ENCODE data around the gene ZNF17.

ZNF17 gene

DNA sequence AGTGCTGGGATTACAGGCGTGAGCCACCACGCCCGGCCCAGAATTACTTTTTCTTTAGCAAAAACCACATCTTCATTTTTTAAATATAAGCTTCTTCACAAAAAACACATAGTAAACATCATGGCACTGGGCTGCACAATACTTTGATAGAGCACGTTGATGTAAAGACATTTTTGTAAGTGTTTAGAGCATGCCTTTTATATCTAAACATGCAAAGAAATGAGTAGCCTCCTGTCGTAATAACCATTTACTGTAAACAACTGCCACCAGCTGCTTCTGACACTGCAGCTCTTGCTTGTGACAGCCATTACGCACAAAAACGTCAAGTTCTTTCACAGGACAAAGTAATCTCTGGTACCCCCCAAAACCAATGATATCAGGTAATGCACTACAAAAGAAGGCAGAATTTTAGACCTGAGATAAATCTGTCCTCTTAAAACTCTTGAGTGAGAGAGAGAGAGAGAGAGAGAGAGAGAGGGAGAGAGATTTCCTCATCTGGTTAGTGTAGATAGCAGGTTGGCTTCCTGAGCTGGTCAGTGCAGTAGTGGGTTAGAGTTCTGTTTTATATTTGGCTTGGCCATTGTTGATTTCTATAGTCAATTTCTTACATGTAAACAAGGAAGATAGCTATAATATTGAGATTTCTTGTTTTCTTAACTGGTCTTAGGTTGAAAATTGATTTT is 28.0 kb upstream of the ZNF17 start:
- no peak for DNase-seq (ENCODE audit: insufficient read length)
- TF ChIP-seq TAF1 (IDR thresholded peaks at IDR 0.05; ENCODE audit: borderline replicate concordance, low read depth, low read length): no peak
- no peak for TF ChIP-seq POLR2A (IDR thresholded peaks at IDR 0.05; ENCODE audit: low read depth, low read length)
- TF ChIP-seq POLR2AphosphoS5 (IDR thresholded peaks at IDR 0.05; ENCODE audit: low read depth, low read length): no peak
- FAIRE-seq: no peak

DNA sequence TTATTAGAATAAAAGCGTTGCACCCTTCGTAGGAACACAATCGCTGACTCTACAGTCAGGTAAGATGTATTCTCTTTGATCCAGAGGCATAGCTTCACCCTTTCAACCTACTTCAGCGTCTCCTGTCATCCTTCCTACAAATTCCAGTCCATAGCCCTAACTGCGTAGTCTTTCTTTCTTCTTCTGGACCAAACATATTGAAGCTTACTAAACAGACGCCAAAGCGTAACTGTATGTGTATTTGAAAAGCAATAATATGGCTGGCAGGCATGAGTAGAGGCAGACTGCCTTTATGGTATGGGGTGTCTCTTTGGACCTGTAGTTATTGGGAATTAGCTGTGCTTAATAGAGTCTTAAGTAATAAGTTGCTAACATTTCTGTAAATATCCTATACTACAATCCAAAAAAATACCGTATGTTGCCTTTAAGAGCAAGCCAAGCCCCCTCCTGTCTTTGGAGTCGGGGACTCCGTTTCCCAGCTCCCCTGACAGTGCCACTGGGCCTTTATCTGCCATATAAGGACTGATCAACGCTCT is 21.7 kb upstream of the ZNF17 start:
- no peak for FAIRE-seq
- DNase-seq (ENCODE audit: insufficient read length): no peak
- TF ChIP-seq POLR2AphosphoS5 (IDR thresholded peaks at IDR 0.05; ENCODE audit: low read depth, low read length): no peak
- TF ChIP-seq POLR2A (IDR thresholded peaks at IDR 0.05; ENCODE audit: low read depth, low read length): no peak
- TF ChIP-seq TAF1 (IDR thresholded peaks at IDR 0.05; ENCODE audit: borderline replicate concordance, low read depth, low read length): no peak

DNA sequence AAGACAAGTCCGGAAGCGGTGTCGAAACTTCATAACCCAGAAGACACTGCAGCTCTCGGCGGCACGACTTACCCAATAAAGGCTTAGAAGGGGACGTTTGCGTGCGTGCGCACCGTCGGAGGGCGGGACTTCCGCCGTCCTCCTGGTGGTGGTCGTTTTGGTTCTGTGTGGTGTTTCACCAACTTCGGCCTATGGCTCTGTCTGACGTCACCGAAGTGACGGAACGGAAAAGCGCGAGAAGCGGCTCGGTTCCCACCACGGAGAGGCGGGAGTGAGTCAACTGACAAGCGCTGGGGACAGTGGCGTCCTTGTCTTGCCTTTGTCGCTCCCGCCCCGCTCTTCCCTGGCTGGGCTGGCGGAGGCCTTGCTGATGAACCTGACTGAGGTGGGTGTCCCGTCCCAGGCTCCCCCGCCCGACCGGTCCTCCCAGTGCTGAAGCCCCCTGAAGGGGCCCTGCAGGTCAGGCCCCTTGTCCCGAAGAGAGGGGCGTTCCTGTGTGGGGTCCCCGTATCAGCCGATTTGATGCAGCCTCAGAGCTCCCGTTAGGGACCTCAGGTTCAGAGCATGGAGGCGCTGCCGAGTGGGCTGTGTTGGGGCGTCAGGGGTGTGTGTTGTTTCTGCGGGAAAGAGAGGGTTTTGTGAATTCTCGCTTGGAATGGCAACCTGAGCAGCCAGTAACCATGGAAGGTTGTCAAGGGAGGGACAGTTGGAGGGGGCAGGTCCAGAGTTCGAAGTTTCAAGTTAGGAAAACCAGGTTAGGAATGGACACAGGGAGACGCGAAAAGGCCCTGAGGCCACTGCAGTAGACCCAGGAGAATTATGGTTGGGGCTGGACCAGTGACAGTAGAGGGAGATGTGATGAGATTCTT is 21.0 kb upstream of the ZNF17 start, which contains the start of gene ZNF548:
Gene ZNF548 (plus strand): TSS at position 125 of the 869 bp plus-strand sequence. CDS start 246 bp downstream, at position 371.
- FAIRE-seq (peak; percentile 99), DNase-seq (ENCODE audit: insufficient read length) (peak; percentile 71)
- TF ChIP-seq POLR2AphosphoS5 (IDR thresholded peaks at IDR 0.05; ENCODE audit: low read depth, low read length): peak; percentile 57; the same call in 1 of the 2 replicates
- peak; percentile 71; the same call in 1 of the 2 replicates for TF ChIP-seq POLR2A (IDR thresholded peaks at IDR 0.05; ENCODE audit: low read depth, low read length)
- TF ChIP-seq TAF1 (IDR thresholded peaks at IDR 0.05; ENCODE audit: borderline replicate concordance, low read depth, low read length): no peak

DNA sequence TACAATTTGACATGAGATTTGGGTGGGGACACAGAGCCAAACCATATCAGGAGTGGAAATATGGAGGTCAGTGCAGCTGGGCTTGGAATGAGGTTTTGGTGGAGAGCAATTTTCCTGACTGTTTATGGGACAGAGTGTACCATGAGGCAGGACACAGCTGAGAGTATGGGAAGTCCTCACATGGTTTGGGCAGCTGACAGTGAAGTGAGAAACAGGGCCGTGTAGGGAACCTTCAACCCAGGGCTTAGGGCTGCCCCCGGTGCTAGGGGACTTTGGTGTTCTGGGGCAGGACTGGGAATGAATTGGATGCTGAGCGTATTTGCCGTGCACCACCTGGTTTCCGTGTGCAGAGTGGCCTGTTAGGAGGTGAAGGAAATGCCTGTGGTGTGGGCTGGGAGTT is 15.3 kb upstream of the ZNF17 start:
- FAIRE-seq: no peak
- TF ChIP-seq POLR2A (IDR thresholded peaks at IDR 0.05; ENCODE audit: low read depth, low read length): no peak

DNA sequence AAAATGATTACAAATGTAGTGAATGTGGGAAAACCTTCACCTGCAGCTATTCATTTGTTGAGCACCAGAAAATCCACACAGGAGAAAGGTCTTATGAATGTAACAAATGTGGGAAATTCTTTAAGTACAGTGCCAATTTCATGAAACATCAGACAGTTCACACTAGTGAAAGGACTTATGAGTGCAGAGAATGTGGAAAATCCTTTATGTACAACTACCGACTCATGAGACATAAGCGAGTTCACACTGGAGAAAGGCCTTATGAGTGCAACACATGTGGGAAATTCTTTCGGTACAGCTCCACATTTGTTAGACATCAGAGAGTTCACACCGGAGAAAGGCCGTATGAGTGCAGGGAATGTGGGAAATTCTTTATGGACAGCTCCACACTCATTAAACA is 12.1 kb upstream of the ZNF17 start:
- no peak for DNase-seq (ENCODE audit: insufficient read length)
- no peak for TF ChIP-seq TAF1 (IDR thresholded peaks at IDR 0.05; ENCODE audit: borderline replicate concordance, low read depth, low read length)
- TF ChIP-seq POLR2A (IDR thresholded peaks at IDR 0.05; ENCODE audit: low read depth, low read length): no peak
- TF ChIP-seq POLR2AphosphoS5 (IDR thresholded peaks at IDR 0.05; ENCODE audit: low read depth, low read length): no peak
- no peak for FAIRE-seq

More for the DNA sequence above, 15.3 kb upstream of the ZNF17 start:
- no peak for DNase-seq (ENCODE audit: insufficient read length)

DNA sequence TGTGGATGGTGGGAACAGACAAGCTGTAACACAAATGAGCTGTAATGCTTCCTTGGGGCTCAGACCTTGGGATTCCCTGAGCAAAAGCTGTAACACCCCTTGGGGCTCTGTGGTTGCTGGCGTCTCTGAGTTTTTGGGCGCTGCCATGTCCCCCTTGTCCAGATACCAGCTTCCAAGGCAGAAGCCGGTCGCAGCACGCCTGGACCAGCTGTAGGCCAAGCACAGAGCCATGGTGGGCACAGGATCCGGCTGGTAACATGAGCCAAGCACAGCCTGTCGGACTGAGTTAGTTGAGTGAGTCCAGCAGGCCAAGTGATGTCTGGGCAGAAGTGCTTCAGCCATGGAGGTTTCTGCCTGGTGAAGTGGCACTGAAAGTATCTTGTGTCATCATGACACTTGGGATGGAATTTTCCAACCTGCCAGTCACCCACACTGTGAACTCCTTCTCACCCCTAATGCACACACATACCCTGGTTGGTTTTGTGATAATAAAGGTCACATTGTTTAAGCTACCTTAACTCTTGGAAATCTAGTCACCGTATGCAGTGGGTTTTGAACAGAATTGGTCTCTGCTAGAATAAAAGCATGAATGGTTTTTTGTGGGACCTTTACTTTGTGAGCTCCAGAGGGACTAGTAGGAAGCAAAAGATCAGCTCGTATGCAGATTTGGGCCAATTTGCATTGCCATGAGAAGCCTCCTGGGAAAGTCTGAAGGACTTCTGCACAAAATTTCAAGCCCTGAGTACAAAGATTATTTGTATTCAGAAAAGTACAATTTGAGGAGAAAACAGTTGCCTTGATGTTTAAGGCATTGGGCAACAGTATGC is 7.0 kb upstream of the ZNF17 start:
- FAIRE-seq (no peak), DNase-seq (ENCODE audit: insufficient read length) (no peak)
- TF ChIP-seq POLR2A (IDR thresholded peaks at IDR 0.05; ENCODE audit: low read depth, low read length): no peak
- no peak for TF ChIP-seq TAF1 (IDR thresholded peaks at IDR 0.05; ENCODE audit: borderline replicate concordance, low read depth, low read length)

DNA sequence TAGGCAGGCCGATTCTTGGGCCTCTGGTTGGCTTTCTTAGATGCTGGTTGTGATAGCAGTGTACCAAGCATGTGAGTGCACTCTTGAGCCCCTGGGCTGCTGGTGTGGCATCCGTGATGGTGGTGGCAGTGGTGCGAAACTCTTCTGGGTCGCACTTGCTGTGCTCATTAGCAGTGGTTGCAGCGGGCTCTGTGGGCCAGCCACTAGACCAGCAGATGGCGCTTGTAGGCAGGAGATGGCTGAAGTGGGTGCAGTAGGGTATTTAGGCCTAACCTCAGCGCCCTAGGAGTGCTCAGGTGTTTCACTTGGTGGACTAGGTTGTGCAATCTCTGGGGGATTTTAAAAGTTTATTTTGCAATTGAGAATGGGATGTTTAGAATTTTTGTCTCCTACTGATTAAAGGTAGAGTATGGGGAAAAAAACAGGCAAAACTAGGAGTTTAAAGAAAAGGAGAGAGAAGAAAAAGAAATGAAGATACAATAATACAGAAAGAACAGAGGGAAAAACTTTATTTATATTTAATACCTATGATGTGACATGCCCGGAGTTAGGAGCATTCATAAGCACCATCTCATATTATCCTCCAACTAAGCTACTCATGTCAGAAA is 4.3 kb upstream of the ZNF17 start:
- no peak for TF ChIP-seq POLR2A (IDR thresholded peaks at IDR 0.05; ENCODE audit: low read depth, low read length)
- no peak for TF ChIP-seq POLR2AphosphoS5 (IDR thresholded peaks at IDR 0.05; ENCODE audit: low read depth, low read length)
- no peak for TF ChIP-seq TAF1 (IDR thresholded peaks at IDR 0.05; ENCODE audit: borderline replicate concordance, low read depth, low read length)
- FAIRE-seq (peak; percentile 66), DNase-seq (ENCODE audit: insufficient read length) (peak; percentile 57)

DNA sequence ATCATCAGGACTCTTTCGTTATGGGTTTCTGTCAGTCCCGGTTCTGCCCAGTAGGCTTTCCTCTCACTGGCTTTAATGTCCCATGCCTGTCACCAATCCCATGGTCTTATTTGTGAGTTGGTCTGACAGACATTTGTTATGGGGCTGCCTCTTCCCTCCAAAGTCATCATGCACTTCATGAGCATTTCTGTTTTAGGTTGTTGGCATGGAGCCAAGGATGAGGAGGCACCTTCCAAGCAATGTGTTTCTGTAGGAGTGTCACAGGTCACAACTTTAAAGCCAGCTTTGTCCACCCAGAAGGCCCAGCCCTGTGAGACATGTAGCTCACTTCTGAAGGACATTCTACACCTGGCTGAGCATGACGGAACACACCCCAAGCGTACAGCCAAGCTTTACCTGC is 8.5 kb downstream of the ZNF17 start:
- FAIRE-seq (no peak), DNase-seq (ENCODE audit: insufficient read length) (no peak)
- TF ChIP-seq POLR2A (IDR thresholded peaks at IDR 0.05; ENCODE audit: low read depth, low read length): no peak

DNA sequence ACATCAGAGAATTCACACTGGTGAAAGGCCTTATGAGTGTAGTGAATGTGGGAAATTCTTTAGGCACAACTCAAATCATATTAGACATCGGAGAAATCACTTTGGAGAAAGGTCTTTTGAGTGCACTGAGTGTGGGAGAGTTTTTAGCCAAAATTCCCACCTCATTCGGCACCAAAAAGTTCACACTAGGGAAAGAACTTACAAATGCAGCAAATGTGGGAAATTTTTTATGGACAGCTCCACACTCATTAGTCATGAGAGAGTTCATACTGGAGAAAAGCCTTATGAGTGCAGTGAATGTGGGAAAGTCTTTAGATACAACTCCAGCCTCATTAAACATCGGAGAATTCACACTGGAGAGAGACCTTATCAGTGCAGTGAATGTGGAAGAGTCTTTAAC is 10.1 kb downstream of the ZNF17 start:
- FAIRE-seq (no peak), DNase-seq (ENCODE audit: insufficient read length) (no peak)
- no peak for TF ChIP-seq POLR2A (IDR thresholded peaks at IDR 0.05; ENCODE audit: low read depth, low read length)
- no peak for TF ChIP-seq TAF1 (IDR thresholded peaks at IDR 0.05; ENCODE audit: borderline replicate concordance, low read depth, low read length)
- TF ChIP-seq POLR2AphosphoS5 (IDR thresholded peaks at IDR 0.05; ENCODE audit: low read depth, low read length): no peak

DNA sequence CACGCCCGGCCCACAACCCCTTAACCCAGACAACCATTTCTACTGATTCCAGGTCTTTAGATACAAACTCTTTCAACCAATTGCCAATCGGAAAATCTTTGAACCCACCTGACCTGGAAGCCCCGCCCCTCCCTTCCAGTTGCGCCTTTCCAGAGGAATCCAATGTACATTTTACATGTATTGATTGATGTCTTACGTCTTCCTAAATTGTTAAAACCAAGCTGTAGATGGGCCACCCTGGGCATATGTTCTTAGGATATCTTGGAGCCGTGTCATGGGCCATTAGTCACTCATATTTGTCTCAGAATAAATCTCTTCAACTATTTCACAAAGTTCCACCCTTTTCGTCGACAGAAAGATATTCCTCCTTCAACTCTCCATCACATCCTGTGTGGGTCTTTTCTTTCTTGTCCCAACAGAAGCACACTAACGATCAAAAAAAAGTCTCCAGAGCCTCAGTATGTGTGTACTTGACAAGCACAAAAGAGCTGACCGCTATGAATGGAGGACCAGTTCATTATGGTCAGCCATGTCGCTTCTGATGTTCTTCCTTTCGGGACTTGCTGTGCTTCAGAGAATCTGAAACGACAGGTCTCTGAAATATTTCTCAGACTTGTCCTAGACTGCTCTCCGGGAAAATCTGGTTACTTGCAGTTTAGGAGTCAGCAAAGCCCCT is 23.6 kb downstream of the ZNF17 start:
- DNase-seq (ENCODE audit: insufficient read length): no peak
- no peak for FAIRE-seq
- TF ChIP-seq TAF1 (IDR thresholded peaks at IDR 0.05; ENCODE audit: borderline replicate concordance, low read depth, low read length): no peak
- TF ChIP-seq POLR2A (IDR thresholded peaks at IDR 0.05; ENCODE audit: low read depth, low read length): no peak
